Hematopoietic multipotent progenitor cell treated with erythropoietin and hydrocortisone succinate and interleukin-3 and kit ligand, for 6 days (in vitro differentiated cells): Measurements from ENCODE around the gene INSRR.

ENCODE experiments used
- DNase-seq: peaks from one replicate; pipeline ENCODE4 v3.0.0-alpha.2; 2015

The INSRR gene

GRCh38 chr1:156822680-156823079 lies 36.2 kb downstream of the INSRR start:
- no peak for DNase-seq

DNA sequence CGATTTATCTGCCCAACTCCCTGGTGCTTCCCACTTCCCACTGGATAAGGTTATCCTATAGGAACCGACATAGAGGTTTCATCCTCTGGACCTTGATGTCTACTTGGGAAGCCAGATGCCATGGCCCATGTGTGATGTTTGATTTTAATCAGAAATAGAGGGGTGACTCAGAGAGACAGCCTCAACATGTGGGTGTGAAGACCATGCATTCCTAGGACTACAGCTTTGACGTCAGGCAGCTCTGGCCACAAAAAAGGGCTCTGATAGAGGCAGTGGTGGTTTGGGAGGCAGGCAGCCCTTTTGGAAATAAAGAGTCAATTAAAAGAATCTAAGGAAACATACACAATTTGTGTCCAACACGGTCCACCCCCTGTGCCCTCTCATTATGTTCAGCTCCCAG lies 37.1 kb downstream of the INSRR start:
- DNase-seq = no peak

- DNase-seq = peak; percentile 86
Measured at GRCh38 chr1:156816561-156817328, 42.2 kb downstream of the INSRR start, which contains the start of gene SH2D2A. SH2D2A (minus strand) TSS chr1:156816848; CDS start chr1:156816708, 140 bp downstream.

DNA sequence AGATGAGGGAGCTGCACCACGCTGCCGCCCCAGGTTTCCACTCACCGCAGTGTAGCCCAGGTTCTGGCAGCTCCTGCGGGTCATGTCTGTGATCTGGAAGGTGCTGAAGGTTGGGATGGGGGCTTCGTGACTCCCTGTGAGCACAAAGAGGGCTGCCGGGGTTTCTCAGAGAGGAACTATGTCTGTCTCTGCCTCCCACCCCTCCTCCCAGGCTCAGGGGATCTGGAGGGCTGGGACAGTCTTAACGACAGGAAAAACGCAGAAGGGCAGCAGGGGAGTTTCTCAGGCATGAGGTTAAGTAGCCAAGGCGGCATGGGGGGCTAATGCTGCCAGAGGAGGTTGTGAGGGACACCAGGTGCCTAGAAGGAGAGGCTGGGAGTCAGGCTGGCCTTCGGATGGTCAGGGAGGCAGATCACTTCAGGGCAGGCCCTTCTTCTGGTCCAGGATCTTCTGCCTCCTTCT lies 42.9 kb downstream of the INSRR start:
- DNase-seq = no peak

DNA sequence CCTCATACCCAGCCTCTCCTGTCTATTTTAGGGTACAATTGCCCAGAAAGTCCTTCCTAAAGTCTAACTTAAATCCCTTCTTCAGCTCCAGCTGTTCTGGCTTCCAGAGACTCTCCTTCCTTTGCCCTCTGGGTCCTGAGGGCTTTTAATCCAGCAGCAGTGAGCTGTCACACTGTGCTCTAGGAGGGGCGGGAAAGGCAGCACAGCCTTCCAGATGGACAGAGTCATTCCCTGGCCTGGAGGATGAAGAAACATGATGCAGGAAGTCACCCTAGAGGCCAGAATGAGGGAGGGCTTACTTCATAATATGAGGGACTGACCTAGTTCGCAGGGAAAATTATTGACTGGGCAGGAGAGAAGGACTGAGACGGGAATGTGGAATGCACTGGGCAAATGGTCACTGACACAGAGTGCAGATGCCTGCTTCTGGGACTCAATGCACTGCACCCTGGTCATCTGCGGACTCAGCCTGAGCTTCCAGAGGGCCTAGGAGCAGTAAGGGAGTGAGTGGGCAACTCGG lies 43.5 kb downstream of the INSRR start:
- DNase-seq = no peak

- no peak for DNase-seq
Measured at GRCh38 chr1:156814571-156815260, 44.2 kb downstream of the INSRR start.

DNA sequence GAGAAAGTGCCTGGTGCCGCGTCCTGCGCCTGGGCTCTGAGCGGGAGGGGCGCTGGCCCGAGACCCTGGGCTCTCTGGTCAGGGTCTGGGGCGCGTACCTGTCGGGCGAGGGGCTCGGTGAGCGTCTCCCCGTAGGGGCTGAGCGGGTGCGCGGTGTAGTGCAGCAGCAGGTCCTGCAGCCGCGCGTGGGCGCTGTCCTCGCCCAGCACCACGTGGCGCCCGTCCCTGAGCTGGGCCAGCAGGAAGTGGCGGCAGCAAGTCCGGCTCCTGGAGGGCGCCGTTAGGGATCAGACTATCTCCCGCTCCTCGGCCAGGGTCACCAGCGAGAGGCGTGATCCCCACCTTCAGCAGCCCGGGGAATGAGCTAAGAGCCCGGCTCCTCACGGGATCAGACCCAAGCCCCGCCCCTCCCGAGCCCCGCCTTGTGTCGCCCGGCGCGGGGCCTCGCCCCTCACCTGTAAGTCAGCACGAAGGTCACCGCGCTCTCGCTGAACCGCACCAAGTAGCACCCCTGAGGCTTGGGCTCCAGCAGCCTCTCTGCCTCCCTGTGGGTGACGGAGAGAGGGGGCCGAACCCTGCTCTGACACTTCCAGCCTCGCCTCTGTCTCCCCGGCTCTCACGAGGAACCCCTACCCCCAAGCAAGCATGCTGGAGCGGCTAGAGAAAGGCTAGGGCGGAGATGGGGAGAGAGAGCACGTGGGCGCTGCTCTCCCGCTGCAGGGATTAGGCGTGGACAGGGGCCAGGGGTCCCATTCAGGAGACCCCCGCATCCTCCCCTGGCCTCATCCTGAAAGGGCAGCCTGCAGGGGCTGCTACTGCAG lies 45.0 kb downstream of the INSRR start:
- DNase-seq = peak; percentile 72

GRCh38 chr1:156813298-156813697 lies 45.6 kb downstream of the INSRR start:
- DNase-seq = no peak

- no peak for DNase-seq
Measured at GRCh38 chr1:156812293-156812990, 46.5 kb downstream of the INSRR start.

DNA sequence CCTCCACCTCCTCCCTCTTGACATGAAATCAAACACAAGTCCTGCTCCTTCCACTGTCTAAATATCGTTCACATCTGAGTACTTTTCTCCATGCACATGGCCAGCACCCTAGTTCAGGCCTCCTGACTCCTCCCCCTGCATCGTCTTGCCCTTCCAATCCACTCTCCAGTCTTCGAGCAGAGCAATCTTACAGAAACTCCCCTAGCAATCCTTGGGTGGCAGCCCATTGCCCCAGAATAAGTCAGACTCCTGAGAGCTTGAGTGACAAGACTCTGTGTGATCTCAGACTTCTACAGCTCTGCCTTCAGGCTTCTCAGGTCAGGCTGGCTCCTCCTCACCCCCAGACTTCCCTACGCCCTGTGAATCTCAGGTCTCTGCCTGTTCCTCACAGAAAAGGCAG lies 47.7 kb downstream of the INSRR start:
- DNase-seq = no peak

DNA sequence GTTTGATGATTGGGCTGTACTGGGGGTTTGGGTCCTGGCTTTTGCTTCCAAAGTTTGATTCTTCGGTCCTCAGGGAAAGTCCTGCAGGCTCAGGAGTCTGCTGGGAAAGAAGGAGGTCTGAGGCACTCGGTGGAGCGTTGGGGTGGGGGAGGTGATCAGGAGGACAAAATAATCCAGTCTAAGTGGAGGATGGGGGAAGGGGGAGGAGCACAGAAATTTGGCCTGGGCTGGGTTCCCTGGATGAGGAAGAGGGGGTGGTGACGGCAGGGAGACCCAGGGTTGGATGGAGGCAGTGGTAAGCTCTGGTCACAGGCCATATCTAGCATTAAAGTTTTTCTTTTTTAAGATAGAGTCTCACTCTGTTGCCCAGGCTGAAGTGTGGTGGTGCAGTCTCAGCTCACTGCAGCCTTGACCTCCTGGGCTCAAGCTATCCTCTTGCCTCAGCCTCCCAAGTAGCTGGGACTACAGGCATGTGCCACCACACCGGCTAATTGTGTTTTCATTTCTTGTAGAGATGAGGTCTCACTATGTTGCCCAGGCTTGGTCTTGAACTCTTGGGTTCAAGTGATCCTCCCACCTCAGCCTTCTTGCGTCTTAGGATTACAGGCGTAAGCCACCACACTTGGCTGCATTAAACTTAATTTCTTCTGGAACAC lies 49.1 kb downstream of the INSRR start:
- DNase-seq = no peak

- no peak for DNase-seq
Measured at GRCh38 chr1:156809281-156809680, 49.6 kb downstream of the INSRR start.

DNA sequence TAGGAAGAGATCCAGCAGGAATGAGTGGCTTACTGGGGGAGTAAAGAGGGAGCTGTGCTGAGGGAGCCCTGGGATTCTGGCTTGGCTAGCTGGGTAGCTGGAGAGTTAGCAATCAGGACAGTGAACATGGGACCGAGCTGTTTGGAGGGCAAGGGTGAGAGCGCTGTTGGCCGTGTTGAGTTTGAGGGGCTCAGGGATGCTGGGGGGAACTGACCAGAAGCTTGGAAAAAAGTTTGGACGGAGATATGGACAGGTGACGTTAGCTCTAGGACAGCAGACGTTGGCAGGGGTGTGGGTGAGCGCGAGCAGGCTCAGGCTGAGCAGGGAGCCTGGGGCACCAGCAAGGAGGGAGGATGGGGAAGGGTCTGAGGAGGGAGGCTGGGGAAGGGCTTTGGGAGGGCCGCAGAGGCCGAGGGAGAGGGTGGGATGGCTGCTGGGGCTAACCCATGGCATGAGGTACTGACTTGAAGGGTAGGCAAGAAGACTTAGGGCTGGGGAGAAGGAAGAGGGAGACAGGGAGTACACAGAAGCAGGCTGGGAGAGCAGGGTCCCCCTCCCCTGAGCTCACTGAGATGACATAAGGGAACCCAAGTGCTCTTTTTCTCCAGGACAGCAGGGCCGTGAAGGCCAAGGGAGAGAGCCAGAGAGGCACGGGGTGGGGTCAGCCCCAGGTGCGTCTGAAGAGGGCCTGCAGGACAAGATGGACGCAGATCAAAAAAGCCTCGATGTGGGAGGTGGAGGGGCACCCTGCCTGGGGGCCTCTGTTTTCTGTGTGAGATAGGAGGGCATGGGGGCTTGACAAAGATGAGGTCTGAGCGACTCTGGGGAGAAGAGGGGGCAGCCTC lies 50.5 kb downstream of the INSRR start:
- no peak for DNase-seq

DNA sequence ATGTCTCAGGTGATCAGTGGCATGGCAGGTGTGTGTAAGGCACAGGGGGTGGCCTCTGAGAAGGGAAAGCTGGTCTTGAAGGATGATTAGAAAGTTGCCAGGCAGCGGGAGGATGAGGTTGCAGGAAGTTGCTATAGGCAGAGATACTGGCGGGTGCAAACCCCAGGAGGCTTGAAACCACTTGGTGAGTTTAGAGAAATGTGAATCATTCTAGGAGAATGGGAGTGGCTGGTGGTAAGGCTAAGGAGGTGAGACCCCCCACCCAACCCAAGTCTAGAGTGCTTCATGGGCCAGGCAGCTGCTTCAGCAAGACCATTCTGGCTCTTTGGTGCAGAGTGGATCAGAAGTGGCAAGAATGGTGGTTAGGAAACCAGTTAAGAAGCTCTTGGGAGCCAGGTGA lies 51.3 kb downstream of the INSRR start:
- no peak for DNase-seq

DNA sequence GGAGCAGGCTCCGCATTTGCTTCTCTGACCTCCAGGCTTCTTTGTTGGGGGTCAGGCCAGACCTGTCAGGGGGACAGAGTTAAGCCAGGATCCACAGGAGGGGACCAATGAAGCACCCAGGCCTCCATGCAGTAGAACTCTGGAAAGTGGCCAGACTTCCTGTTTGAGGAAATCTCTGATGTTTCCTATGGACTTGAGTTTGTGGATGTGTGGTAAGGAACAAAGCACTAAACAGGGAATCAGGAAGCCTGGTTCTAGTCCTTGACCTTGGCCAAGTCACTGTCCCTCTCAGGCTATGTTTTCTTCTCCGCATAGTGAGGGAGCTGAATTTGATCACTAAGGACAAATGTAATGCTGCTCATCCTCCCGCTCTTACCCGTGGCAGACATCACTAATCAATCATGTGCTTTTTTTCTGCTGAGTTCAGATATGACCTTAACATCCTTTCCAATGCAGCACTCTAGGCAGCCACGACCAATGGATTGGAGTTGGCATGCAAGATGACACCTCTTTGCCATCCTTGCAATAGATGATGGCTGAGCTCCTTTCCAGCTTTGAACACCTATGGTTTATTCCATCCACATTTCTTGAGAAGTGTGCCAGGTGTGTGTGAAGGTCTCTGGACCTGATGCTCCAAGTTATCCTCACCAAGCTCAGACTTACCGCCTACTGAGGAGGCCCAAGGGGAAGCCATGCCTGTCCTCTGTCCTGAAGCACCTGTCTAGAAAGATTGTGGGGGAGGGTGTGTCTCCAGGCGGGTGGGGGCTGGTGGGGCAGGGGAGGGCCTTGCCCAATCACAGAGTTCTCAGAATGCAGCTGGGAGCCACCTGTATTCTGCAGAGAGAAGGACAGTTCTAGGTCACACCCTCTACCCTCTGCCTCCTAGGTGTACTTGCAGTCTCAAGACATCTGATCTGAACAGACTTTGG lies 52.1 kb downstream of the INSRR start:
- DNase-seq = no peak

DNA sequence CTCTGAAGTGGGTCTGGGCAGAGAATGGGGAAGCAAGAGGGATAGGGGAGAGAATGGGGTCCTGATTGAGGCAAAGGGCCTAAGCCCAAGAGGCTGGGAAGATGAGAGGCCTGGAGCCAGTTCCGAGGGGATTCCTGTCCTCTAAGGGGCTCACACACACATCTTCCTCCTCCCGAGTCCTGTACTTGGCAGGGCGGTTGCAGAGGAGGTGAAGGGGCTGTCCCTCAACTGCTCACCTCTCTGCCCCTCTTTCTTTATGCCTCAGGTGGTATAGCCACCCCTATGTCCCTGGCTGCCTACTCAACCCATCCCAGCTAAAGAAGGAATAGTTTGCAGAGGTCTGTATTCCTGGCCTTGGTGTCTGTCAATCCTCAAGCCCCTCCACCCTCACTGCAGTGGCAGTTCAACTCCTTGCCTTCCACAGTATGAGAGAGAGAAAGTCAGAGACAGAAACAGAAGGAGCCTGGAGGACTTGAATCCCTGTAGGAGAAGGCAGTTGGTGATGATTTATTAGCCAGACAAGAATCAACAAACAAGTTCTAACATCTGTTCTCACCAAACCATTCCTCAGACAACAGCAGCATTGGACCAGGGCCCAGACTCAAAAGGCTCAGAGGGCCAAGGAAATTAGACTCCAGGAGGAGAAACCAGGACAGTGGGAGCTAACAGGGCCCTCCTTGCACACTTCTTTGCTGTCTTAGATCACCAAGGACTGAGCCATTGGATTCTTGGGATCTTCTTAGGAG lies 53.0 kb downstream of the INSRR start:
- no peak for DNase-seq

- peak; percentile 38 for DNase-seq
Measured at GRCh38 chr1:156804572-156805243, 54.2 kb downstream of the INSRR start.

DNA sequence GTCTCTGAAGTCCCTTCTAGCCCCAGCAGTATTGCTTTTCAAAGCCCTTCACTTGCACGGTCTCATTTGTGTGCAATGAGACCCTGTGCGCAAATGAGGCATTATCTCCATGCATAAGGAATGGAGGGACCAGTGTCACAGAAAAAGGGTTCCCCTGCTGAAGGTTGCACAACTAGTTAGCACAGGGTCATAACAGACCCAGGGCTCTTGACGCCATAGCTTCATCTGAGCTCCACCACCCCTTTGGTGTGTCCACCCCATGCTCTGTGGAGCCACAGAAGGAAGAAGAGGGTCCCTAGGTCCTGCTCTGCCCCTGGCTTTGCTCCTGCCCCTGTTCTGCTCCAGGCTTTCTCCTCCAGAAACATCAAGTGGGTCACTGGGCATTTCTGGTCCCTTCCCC lies 54.9 kb downstream of the INSRR start:
- no peak for DNase-seq
